ENCODE results near the gene THSD1.
"Not testable (repeated sequence)": the region's sequence is repeated elsewhere in the genome, so short reads cannot be mapped to it uniquely, and the experiment has no call there.

DNA sequence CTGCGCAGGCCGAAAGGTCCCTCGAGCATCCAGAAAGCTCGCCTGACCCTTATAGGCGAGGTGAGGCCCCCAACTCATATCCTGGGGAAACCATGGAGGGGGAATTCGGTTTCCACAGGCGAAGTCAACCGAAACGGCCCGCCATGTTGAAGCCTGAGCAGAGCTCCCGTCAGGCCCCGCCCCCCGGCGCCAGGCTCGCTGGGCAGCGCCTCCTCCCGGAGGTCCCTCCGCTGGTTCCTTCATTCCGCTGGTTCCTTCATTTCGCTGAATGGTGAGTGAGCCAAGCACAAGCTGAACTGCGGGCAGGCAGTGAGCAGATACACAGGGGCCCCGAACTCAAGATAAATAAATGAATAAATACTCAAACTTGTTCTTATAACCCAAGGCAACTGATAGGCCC, 71.9 kb downstream of the THSD1 start:
- not testable (repeated sequence) for TF ChIP-seq EZH2 (IDR thresholded peaks at IDR 0.05; ENCODE audit: insufficient read depth, poor library complexity, severe bottlenecking); EZH2phosphoT487 (IDR thresholded peaks at IDR 0.05; ENCODE audit: insufficient read depth, low read depth)

All from GM23248 (cell line).